Cardiac muscle cell (in vitro differentiated cells and primary cell): ENCODE results near the gene DZIP3. TPM values are rescaled to one million over a fixed set of nuclear protein-coding genes. Genes with fewer than 3 reads are reported as not detected.

ENCODE experiments used
- DNase-seq, 2 donors: peaks; one replicate each; pipeline versions ENCODE4 v3.0.0 to v3.0.0-alpha.2; 2010 to 2017; ENCODE audit warnings: low read depth in 1 of 2, low spot score in 1 of 2
- H3K27ac ChIP-seq: fragments of 200-600 bp; sonication (generic); 2 replicates; pipeline ENCODE4 v1.5.1; 2016
- H3K27me3 ChIP-seq: fragments of 200-600 bp; sonication (generic); 2 replicates; pipeline ENCODE4 v1.6.0; 2016; ENCODE audit warnings: control low read depth
- H3K36me3 ChIP-seq: fragments of 200-600 bp; sonication (generic); 2 replicates; pipeline ENCODE4 v1.5.1; 2016; ENCODE audit warnings: control low read depth
- H3K4me1 ChIP-seq: fragments of 200-600 bp; sonication (generic); 2 replicates; pipeline ENCODE4 v1.8.1; 2017; ENCODE audit warnings: low read depth, mild to moderate bottlenecking, mixed run types
- H3K4me3 ChIP-seq: fragments of 200-600 bp; sonication (generic); 2 replicates; pipeline ENCODE4 v1.5.1; 2016; ENCODE audit warnings: mild to moderate bottlenecking
- H3K9me3 ChIP-seq: fragments of 200-600 bp; sonication (generic); 2 replicates; pipeline ENCODE4 v1.5.1; 2017; ENCODE audit warnings: low read depth, mild to moderate bottlenecking, control low read depth
- CTCF ChIP-seq: IDR thresholded peaks from 2 replicates; pipeline ENCODE4 v1.5.1; 2012; ENCODE audit warnings: low read depth, mild to moderate bottlenecking, low read length
- polyA plus RNA-seq: library from polyadenylated mRNA; unstranded; fragments of >200 nt; fragmentation: Nextera tagmentation; extraction: Ambion mirVana; gene quantifications from 2 replicates; pipeline ENCODE4 v1.2.1, GENCODE V29; 2016
- total RNA-seq: library from RNA; depleted of rRNA; stranded (reverse); fragments of >200 nt; gene quantifications from 2 replicates; pipeline ENCODE4 v1.2.3, GENCODE V29; 2016

Gene DZIP3
- total and polyA plus RNA-seq, 2 experiments from 2014 or later = 27.6 to 31.2 TPM

DNA sequence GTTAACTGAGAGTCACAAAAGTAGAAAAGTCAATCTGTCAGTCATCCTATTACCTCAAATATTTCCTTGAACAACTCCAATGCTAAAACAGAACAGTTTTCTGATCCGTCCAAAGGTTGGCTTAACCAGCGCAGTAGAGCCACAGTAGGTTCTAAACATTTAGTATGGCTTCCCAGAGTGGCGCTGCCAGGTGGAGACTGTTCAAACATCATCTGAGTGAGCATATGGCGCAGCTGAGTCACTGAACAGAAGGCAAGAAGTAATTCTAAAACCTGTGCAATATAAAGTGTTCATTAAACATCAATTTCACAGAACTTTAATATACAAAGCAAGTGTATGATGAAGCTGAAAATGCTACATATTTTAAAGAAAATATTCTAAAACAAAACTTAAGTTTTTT, 20.2 kb upstream of the DZIP3 start:
- peaks cover 5% of the 10 kb centered on the region for H3K36me3 ChIP-seq
- no peaks in the 10 kb centered on the region for H3K4me1 ChIP-seq
- no peak for TF ChIP-seq CTCF
- DNase-seq = no peak
- no peaks in the 10 kb centered on the region for H3K27me3 ChIP-seq
- no peaks in the 10 kb centered on the region for H3K9me3 ChIP-seq
- H3K4me3 ChIP-seq = no peak overlapping the region
- no peak overlapping the region for H3K27ac ChIP-seq

DNA sequence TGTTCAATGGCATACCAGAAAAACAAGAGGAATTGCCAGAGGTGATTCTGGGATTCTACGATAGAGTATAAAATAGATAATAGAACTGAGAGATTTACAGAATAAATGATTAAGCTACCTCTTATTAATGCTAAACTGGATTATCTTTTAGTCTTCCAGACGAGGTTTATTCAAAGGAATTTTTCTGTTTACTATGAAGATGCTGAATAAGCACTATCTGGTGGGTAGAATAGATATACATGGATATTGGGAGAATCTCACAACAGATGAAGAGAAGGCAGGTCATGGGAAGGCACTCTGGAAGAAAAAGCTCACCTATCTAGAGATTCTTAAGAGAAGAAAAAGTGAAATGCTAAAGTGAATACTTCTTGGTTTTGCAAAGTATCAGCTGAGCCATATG, 11.5 kb upstream of the DZIP3 start:
- H3K4me1 ChIP-seq = no peaks in the 10 kb centered on the region
- no peaks in the 10 kb centered on the region for H3K27me3 ChIP-seq
- no peak for TF ChIP-seq CTCF
- no peaks in the 10 kb centered on the region for H3K9me3 ChIP-seq
- no peak for DNase-seq
- no peak overlapping the region for H3K27ac ChIP-seq
- no peaks in the 10 kb centered on the region for H3K36me3 ChIP-seq
- H3K4me3 ChIP-seq = no peak overlapping the region

DNA sequence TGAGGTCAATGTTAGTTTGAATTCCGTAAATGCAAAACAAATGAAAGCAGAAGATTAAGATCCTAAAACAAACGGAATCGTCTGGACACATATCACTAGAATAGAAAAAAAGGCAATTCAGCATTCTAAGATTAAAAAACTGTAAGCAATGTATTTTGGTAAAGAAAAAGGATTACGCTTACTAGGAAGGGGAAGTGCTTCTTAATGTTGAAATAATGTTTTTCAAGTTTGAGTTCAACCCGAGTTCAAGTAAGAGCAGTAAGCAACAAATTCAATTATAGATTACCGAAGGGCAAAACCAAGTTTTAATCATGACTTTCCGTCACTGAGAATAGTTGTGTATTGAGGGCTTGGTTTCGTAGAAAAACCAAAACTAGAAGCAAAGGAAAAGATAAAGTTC, 921 bp upstream of the DZIP3 start:
- H3K36me3 ChIP-seq = no peaks in the 10 kb centered on the region
- H3K9me3 ChIP-seq = no peaks in the 10 kb centered on the region
- no peaks in the 10 kb centered on the region for H3K27me3 ChIP-seq
- peaks cover 10% of the 10 kb centered on the region for H3K4me1 ChIP-seq
- H3K4me3 ChIP-seq = peak overlapping the region; percentile 55
- no peak for TF ChIP-seq CTCF
- DNase-seq = no peak
- peak overlapping the region; percentile 95 for H3K27ac ChIP-seq

GRCh38 chr3:108589998-108590323, 439 bp downstream of the DZIP3 start:
- Histone ChIP-seq H3K4me3 (peak overlapping the region; percentile 55), H3K4me1 (peaks cover 10% of the 10 kb centered on the region), H3K27ac (peak overlapping the region; percentile 95), H3K27me3 (no peaks in the 10 kb centered on the region), H3K9me3 (no peaks in the 10 kb centered on the region), H3K36me3 (no peaks in the 10 kb centered on the region)
- no peak for TF ChIP-seq CTCF
- DNase-seq = no peak

DNA sequence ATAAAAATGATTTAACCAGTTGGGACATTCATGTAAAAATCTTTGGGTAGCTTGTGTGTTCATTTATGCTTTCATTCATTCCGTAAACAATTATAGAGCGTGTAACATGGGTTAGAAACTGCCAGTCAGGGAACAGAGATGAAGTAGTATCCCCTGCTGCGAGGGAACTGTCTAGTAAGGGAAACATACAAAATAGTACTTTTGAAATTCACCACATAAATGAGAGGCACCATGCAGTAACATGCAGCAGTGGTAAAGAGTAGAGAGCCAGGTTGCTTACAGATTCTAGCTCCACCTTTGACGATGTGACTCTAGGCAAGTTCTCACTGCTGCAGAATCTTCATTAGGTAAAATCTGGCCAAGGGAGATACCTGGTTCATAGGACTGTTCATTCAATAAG, 938 bp downstream of the DZIP3 start:
- peaks cover 10% of the 10 kb centered on the region for H3K4me1 ChIP-seq
- no peaks in the 10 kb centered on the region for H3K9me3 ChIP-seq
- no peaks in the 10 kb centered on the region for H3K27me3 ChIP-seq
- peak overlapping the region; percentile 95 for H3K27ac ChIP-seq
- peak in 1 of 2 donors; percentile 6 for DNase-seq
- H3K4me3 ChIP-seq = peak overlapping the region; percentile 55
- no peaks in the 10 kb centered on the region for H3K36me3 ChIP-seq
- no peak for TF ChIP-seq CTCF

- no peak for TF ChIP-seq CTCF
- Histone ChIP-seq H3K4me1 (peaks cover 8% of the 10 kb centered on the region), H3K27me3 (no peaks in the 10 kb centered on the region), H3K4me3 (no peak overlapping the region), H3K27ac (no peak overlapping the region), H3K36me3 (no peaks in the 10 kb centered on the region), H3K9me3 (no peaks in the 10 kb centered on the region)
- no peak for DNase-seq
These were observed 5.8 kb downstream of the DZIP3 start for GRCh38 chr3:108595321-108595720.
